K562 (cell line): ENCODE results near the gene SNCA.

Source experiments
- MLX ChIP-seq, 2 experiments: fragments of 450-650 bp in 1 of 2; sonication (generic) in 1 of 2; formaldehyde crosslinking; conservative IDR thresholded peaks; 2 replicates each; pipeline versions ENCODE4 v1.4.0 to v1.8.1; 2020 to 2022; ENCODE audit warnings: mild to moderate bottlenecking in 1 of 2, missing genetic modification reagents in 1 of 2
- ZNF282 ChIP-seq: sonication (generic); formaldehyde crosslinking; IDR thresholded peaks from 2 replicates; pipeline ENCODE4 v1.8.1; 2023; ENCODE audit warnings: missing genetic modification reagents
- ZZZ3 ChIP-seq: fragments of 450-650 bp; IDR thresholded peaks from 2 replicates; pipeline ENCODE4 v1.6.1; 2016; ENCODE audit warnings: antibody characterized with exemption, mild to moderate bottlenecking, moderate library complexity
- TF ChIP-seq, protein P1 (sequence below), 2 experiments: fragments of 450-650 bp in 1 of 2; sonication (generic) in 1 of 2; formaldehyde crosslinking in 1 of 2; IDR thresholded peaks in 1 of 2; conservative IDR thresholded peaks in 1 of 2; 2 replicates each; pipeline versions ENCODE4 v1.6.1 to v1.8.1; 2016 to 2023; ENCODE audit warnings: mild to moderate bottlenecking in 2 of 2, moderate library complexity in 2 of 2, inconsistent platforms in 1 of 2, missing genetic modification reagents in 1 of 2
- TF ChIP-seq, protein P2 (sequence below), 3 experiments: IDR thresholded peaks in 2 of 3; conservative IDR thresholded peaks in 1 of 3; 2 replicates each; pipeline ENCODE4 v1.5.1; 2011 to 2012; ENCODE audit warnings: low read length in 3 of 3, mild to moderate bottlenecking in 3 of 3, control low read depth in 2 of 3, improper control_type of control experiment in 1 of 3, inconsistent platforms in 1 of 3, low read depth in 1 of 3, mixed read lengths in 1 of 3, moderate library complexity in 1 of 3; ENCODE audit not compliant: insufficient read depth in 2 of 3
- TF ChIP-seq, protein P3 (sequence below): sonication (generic); formaldehyde crosslinking; IDR thresholded peaks from 2 replicates; pipeline ENCODE4 v1.5.0; 2020; ENCODE audit warnings: missing genetic modification reagents
- TF ChIP-seq, protein P4 (sequence below): sonication (generic); formaldehyde crosslinking; IDR thresholded peaks from 2 replicates; pipeline ENCODE4 v1.9.0; 2022; ENCODE audit warnings: mild to moderate bottlenecking, missing genetic modification reagents

DNA sequence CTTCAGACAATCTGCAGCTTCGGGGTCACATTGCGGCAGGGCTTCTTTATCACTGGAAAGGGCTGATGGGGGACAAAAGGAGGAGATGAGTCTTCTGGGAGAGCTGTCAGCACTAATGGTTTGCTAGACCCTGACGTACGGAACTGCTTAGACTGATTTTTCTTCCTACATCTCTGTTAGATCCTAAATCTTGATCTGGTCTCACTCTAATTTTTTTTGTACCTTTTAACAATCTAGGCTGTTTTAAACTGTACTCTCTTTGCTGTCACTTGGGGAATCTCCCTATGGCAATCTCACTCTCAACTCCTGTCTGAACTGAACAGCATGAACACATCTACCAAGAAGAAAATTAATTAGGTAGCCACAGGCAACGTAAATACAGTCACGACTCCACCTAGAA is 120.1 kb downstream of the SNCA start:
- TF ChIP-seq ZNF282 (CRISPR knock-in tag) (no peak), ZZZ3 (no peak), MLX (CRISPR knock-in tag; conservative IDR thresholded peaks at IDR 0.05) (no peak)
- TF ChIP-seq, protein P1, sequence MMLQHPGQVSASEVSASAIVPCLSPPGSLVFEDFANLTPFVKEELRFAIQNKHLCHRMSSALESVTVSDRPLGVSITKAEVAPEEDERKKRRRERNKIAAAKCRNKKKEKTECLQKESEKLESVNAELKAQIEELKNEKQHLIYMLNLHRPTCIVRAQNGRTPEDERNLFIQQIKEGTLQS (IDR thresholded peaks at IDR 0.05), result no peak
- TF ChIP-seq, protein P1 (CRISPR knock-in tag; conservative IDR thresholded peaks at IDR 0.05), result no peak
- TF ChIP-seq, protein P2, sequence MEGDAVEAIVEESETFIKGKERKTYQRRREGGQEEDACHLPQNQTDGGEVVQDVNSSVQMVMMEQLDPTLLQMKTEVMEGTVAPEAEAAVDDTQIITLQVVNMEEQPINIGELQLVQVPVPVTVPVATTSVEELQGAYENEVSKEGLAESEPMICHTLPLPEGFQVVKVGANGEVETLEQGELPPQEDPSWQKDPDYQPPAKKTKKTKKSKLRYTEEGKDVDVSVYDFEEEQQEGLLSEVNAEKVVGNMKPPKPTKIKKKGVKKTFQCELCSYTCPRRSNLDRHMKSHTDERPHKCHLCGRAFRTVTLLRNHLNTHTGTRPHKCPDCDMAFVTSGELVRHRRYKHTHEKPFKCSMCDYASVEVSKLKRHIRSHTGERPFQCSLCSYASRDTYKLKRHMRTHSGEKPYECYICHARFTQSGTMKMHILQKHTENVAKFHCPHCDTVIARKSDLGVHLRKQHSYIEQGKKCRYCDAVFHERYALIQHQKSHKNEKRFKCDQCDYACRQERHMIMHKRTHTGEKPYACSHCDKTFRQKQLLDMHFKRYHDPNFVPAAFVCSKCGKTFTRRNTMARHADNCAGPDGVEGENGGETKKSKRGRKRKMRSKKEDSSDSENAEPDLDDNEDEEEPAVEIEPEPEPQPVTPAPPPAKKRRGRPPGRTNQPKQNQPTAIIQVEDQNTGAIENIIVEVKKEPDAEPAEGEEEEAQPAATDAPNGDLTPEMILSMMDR (IDR thresholded peaks at IDR 0.05 in 2 of 3, conservative IDR thresholded peaks at IDR 0.05 in 1 of 3; ENCODE audit: insufficient read depth in 2 of 3, low read depth in 1 of 3, low read length in 3 of 3), result no peak
- TF ChIP-seq, protein P3, sequence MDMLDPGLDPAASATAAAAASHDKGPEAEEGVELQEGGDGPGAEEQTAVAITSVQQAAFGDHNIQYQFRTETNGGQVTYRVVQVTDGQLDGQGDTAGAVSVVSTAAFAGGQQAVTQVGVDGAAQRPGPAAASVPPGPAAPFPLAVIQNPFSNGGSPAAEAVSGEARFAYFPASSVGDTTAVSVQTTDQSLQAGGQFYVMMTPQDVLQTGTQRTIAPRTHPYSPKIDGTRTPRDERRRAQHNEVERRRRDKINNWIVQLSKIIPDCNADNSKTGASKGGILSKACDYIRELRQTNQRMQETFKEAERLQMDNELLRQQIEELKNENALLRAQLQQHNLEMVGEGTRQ, result no peak
- TF ChIP-seq, protein P4, sequence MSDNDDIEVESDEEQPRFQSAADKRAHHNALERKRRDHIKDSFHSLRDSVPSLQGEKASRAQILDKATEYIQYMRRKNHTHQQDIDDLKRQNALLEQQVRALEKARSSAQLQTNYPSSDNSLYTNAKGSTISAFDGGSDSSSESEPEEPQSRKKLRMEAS (CRISPR knock-in tag), result no peak
